Fibroblast of lung (primary cell): ENCODE measurements around the gene TRIM60. TPM values are rescaled to one million over a fixed set of nuclear protein-coding genes. Genes with fewer than 3 reads are reported as not detected.

Source experiments
- DNase-seq, 2 donors: peaks; one replicate each; pipeline versions ENCODE4 v3.0.0 to v3.0.0-alpha.2; 2010; ENCODE audit warnings: low read depth in 2 of 2
- H2AFZ ChIP-seq: 2 replicates; pipeline ENCODE4 v1.5.1; 2012; ENCODE audit warnings: low read length, control low read depth, inconsistent platforms
- H3K27ac ChIP-seq: 2 replicates; pipeline ENCODE4 v1.5.1; 2011; ENCODE audit warnings: low read length, control low read depth; ENCODE audit not compliant: insufficient read depth
- H3K27me3 ChIP-seq: 2 replicates; pipeline ENCODE4 v1.5.1; 2011; ENCODE audit warnings: mild to moderate bottlenecking, low read length; ENCODE audit not compliant: control insufficient read depth, insufficient read depth
- H3K36me3 ChIP-seq: 2 replicates; pipeline ENCODE4 v1.5.1; 2011; ENCODE audit warnings: low read length; ENCODE audit not compliant: control insufficient read depth, insufficient read depth
- H3K4me1 ChIP-seq: 2 replicates; pipeline ENCODE4 v1.5.1; 2011; ENCODE audit warnings: low read length; ENCODE audit not compliant: control insufficient read depth, insufficient read depth; ENCODE audit errors: extremely low read depth
- H3K4me2 ChIP-seq: 2 replicates; pipeline ENCODE4 v1.5.1; 2011; ENCODE audit warnings: low read length, control low read depth; ENCODE audit not compliant: insufficient read depth; ENCODE audit errors: extremely low read depth
- H3K4me3 ChIP-seq, 4 experiments: fragments of 200-600 bp in 1 of 4; sonication (generic) in 1 of 4; replicated peaks in 1 of 4; 2 replicates each; pipeline ENCODE4 v1.5.1; 2011 to 2016; ENCODE audit warnings: low read length in 4 of 4, low read depth in 3 of 4, mild to moderate bottlenecking in 3 of 4, control low read depth in 2 of 4, inconsistent platforms in 1 of 4, mixed read lengths in 1 of 4; ENCODE audit not compliant: insufficient read depth in 1 of 4; ENCODE audit errors: control extremely low read depth in 1 of 4
- H3K79me2 ChIP-seq: 2 replicates; pipeline ENCODE4 v1.5.1; 2012; ENCODE audit warnings: mild to moderate bottlenecking, low read length, inconsistent platforms; ENCODE audit not compliant: control insufficient read depth, insufficient read depth
- H3K9ac ChIP-seq: 2 replicates; pipeline ENCODE4 v1.5.1; 2011; ENCODE audit warnings: mild to moderate bottlenecking, low read length, control low read depth; ENCODE audit not compliant: insufficient read depth
- H3K9me3 ChIP-seq: 2 replicates; pipeline ENCODE4 v1.5.1; 2012; ENCODE audit warnings: low read depth, low read length; ENCODE audit not compliant: control insufficient read depth, insufficient read depth
- H4K20me1 ChIP-seq: 2 replicates; pipeline ENCODE4 v1.5.1; 2011; ENCODE audit warnings: low read length; ENCODE audit not compliant: control insufficient read depth, insufficient read depth; ENCODE audit errors: extremely low read depth
- EZH2 ChIP-seq: IDR thresholded peaks from 2 replicates; pipeline ENCODE4 v1.5.1; 2012; ENCODE audit warnings: low read length, control low read depth, mild to moderate bottlenecking; ENCODE audit errors: missing control alignments
- polyA plus RNA-seq, 2 donors: library from polyadenylated mRNA; depleted of rRNA in 1 of 2; stranded (reverse) in 1 of 2; unstranded in 1 of 2; fragments of >200 nt; gene quantifications; 2 replicates each; pipeline ENCODE4 v1.2.1, GENCODE V29; 2011 to 2012; ENCODE audit warnings: missing spikeins in 1 of 2
- total RNA-seq: library from RNA; depleted of rRNA; stranded (reverse); fragments of >200 nt; gene quantifications from 2 replicates; pipeline ENCODE4 v1.2.1, GENCODE V29; 2014
- TF ChIP-seq, protein P1 (sequence below), 2 donors: IDR thresholded peaks in 1 of 2; conservative IDR thresholded peaks in 1 of 2; 1 replicate in 1 of 2; 2 replicates in 1 of 2; pipeline ENCODE4 v1.5.1; 2011 to 2012; ENCODE audit warnings: low read length in 2 of 2, control low read depth in 1 of 2, inconsistent platforms in 1 of 2, low read depth in 1 of 2, mild to moderate bottlenecking in 1 of 2

The TRIM60 gene
- total and polyA plus RNA-seq, 2 donors (not counting 1 experiment from before 2014, with no cell fraction given), result not detected

DNA sequence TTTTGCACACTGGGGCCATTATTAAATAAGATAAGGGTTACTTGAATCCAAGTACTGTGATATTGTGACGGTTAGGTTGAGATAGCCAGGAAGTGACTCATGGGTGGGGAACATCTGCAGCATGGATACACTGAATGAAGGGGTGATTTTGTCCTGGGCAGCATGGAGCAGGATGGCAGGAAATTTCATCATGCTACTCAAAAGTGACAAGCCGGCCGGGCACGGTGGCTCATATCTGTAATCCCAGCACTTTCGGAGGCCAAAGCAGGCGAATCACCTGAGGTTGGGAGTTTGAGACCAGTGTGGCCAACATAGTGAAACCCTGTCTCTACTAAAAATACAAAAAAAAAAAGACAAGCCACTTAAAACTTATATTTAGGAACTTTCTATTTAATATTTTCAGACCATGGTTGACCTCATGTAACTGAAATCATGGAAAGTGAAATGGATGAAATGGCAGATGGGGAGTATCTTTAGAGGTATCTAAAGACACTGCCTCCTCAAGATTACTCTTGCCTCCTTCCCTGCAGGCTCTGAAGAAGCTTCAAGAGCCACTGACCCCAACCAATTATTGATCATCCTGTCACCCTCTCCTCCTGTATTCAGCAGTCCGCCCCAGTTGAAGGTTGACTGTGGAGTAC is 3.9 kb upstream of the TRIM60 start:
- no peak overlapping the region for H3K4me3 ChIP-seq
- no peaks in the 10 kb centered on the region for H3K9me3 ChIP-seq
- no peak overlapping the region for H3K4me2 ChIP-seq
- H4K20me1 ChIP-seq, result no peaks in the 10 kb centered on the region
- no peaks in the 10 kb centered on the region for H3K4me1 ChIP-seq
- no peaks in the 10 kb centered on the region for H3K36me3 ChIP-seq
- peak in 1 of 2 donors; percentile 2 for DNase-seq
- H3K27me3 ChIP-seq, result no peaks in the 10 kb centered on the region
- H2AFZ ChIP-seq, result no peak overlapping the region
- no peak overlapping the region for H3K27ac ChIP-seq
- TF ChIP-seq, protein P1, sequence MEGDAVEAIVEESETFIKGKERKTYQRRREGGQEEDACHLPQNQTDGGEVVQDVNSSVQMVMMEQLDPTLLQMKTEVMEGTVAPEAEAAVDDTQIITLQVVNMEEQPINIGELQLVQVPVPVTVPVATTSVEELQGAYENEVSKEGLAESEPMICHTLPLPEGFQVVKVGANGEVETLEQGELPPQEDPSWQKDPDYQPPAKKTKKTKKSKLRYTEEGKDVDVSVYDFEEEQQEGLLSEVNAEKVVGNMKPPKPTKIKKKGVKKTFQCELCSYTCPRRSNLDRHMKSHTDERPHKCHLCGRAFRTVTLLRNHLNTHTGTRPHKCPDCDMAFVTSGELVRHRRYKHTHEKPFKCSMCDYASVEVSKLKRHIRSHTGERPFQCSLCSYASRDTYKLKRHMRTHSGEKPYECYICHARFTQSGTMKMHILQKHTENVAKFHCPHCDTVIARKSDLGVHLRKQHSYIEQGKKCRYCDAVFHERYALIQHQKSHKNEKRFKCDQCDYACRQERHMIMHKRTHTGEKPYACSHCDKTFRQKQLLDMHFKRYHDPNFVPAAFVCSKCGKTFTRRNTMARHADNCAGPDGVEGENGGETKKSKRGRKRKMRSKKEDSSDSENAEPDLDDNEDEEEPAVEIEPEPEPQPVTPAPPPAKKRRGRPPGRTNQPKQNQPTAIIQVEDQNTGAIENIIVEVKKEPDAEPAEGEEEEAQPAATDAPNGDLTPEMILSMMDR (conservative IDR thresholded peaks at IDR 0.05 in 1 of 2, IDR thresholded peaks at IDR 0.05 in 1 of 2; ENCODE audit: low read depth in 1 of 2, low read length in 2 of 2), result no peak
- TF ChIP-seq EZH2, result no peak
- no peak overlapping the region for H3K9ac ChIP-seq
- H3K79me2 ChIP-seq, result no peaks in the 10 kb centered on the region

DNA sequence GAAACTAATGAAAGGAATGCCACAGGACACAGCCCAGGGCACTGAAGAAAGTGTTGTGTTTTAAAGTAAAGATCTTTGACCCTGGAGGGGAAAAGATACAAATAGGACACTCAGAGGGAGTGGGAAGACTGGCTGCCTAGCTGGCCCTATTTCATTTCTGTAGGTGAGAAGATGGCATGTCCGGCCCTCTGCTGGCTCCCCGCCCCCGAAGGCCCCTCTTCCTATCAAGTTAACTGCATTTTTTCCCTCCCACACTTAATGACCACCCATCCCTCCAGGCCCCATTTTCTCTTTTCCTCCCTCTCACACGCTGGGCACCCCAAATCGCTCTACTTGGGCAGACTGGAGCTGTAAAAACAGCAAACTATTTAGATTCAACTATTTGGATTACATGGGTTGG is 16.4 kb downstream of the TRIM60 start:
- Histone ChIP-seq H3K9ac (no peak overlapping the region), H3K36me3 (no peaks in the 10 kb centered on the region), H3K4me1 (no peaks in the 10 kb centered on the region), H2AFZ (no peak overlapping the region), H3K4me2 (no peak overlapping the region), H3K27me3 (no peaks in the 10 kb centered on the region), H3K9me3 (no peaks in the 10 kb centered on the region), H3K4me3 (no peak overlapping the region), H3K27ac (no peak overlapping the region), H3K79me2 (no peaks in the 10 kb centered on the region), H4K20me1 (no peaks in the 10 kb centered on the region)
- TF ChIP-seq, protein P1 (conservative IDR thresholded peaks at IDR 0.05 in 1 of 2, IDR thresholded peaks at IDR 0.05 in 1 of 2; ENCODE audit: low read depth in 1 of 2, low read length in 2 of 2), result no peak
- no peak for DNase-seq

DNA sequence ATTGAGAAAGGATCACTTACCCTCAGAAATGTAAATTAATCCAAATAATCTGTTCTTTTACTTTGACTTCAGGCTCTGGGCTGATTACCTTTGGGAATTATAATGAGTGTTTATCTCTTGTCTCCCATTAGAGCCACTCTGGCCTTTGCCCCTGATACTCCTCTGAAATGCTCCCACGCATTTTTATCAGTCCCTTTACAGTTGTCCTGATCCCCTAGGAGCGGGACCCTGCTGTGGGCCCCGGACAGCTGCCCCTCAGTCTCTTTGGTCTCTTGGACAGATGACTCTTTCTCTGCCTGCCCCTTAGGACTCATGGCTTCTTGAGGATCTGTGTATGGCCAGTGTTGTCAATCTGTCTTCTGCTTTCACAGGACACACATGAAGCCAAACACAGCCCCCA is 20.8 kb downstream of the TRIM60 start:
- Histone ChIP-seq H3K79me2 (no peaks in the 10 kb centered on the region), H3K4me1 (no peaks in the 10 kb centered on the region), H3K9ac (no peak overlapping the region), H3K4me2 (no peak overlapping the region), H4K20me1 (no peaks in the 10 kb centered on the region), H2AFZ (no peak overlapping the region), H3K9me3 (no peaks in the 10 kb centered on the region), H3K36me3 (no peaks in the 10 kb centered on the region), H3K4me3 (no peak overlapping the region), H3K27me3 (no peaks in the 10 kb centered on the region), H3K27ac (no peak overlapping the region)
- DNase-seq, result no peak
- TF ChIP-seq, protein P1 (conservative IDR thresholded peaks at IDR 0.05 in 1 of 2, IDR thresholded peaks at IDR 0.05 in 1 of 2; ENCODE audit: low read depth in 1 of 2, low read length in 2 of 2), result no peak
- TF ChIP-seq EZH2, result no peak
